Measurements from ENCODE around the gene KMT2E.
"Not testable (repeated sequence)": the region's sequence is repeated elsewhere in the genome, so short reads cannot be mapped to it uniquely, and the experiment has no call there.

Gene KMT2E

DNA sequence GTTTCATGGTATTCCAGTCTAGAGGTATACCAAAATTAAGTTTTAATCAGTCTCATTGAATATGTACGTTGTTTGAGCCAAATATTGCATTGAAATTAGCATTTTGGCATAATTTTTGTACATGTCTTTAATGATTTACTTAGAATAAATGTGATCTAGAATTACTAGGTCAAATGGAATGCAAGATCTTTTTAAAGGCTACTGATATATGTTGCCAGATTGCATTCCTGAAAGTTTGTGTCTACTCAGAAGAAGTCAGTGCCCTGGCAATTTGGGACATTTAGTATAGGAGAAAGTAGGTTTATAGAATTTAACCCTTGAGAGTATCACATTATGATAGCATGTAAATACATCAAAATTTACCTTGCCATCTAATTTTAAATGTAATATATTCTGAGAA is 32.4 kb downstream of the KMT2E start:
- H2AK5ac ChIP-seq (ENCODE audit: low read depth, low read length), result no peak overlapping the region

DNA sequence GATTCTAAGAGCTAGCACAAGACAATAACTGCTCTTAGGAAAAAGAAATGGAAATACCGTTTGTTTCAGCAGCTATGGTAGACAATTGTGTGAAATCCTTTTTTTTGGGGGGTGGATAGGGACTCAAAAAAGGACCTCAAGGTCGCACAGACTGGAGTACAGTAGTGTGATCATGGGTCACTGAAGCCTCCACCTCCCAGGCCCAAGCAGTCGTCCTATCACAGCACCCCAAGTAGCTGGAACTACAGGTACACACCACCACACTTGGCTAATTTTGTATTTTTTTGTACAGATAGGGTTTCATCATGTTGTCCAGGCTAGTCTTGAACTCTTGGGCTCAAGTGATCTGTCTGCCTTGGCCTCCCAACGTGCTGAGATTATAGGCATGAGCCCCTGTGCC is 33.9 kb downstream of the KMT2E start:
- no peak overlapping the region for H2BK120ac ChIP-seq (ENCODE audit: low read depth, low read length)
- H3K4me1 ChIP-seq (ENCODE audit: control insufficient read depth in 2 of 2, insufficient read depth in 1 of 2, low read depth in 1 of 2, low read length in 2 of 2), result no peaks in the 10 kb centered on the region
- no peak overlapping the region for H2AFZ ChIP-seq (ENCODE audit: low read length)
- no peaks in the 10 kb centered on the region for H3K79me1 ChIP-seq (ENCODE audit: low read depth, low read length)
- peaks cover 14 to 98% of the 10 kb centered on the region in 2 donors for H3K36me3 ChIP-seq (replicated peaks in 1 of 2; ENCODE audit: control insufficient read depth in 2 of 2, insufficient read depth in 2 of 2, low read length in 2 of 2)
- H2BK15ac ChIP-seq (ENCODE audit: low read length), result no peak overlapping the region
- H3K23ac ChIP-seq (ENCODE audit: low read depth, low read length, poor library complexity), result no peak overlapping the region
- no peak overlapping the region for H3K4me3 ChIP-seq (ENCODE audit: low read length in 2 of 2)
- no peak overlapping the region for H3K18ac ChIP-seq (ENCODE audit: low read length)
- H4K91ac ChIP-seq (ENCODE audit: low read depth, low read length, poor library complexity), result no peak overlapping the region
- no peak overlapping the region for H4K8ac ChIP-seq (ENCODE audit: low read depth, low read length)
- no peak overlapping the region for H3K27ac ChIP-seq (replicated peaks; ENCODE audit: low read length)
- H3K4ac ChIP-seq (ENCODE audit: low read length), result no peak overlapping the region
- H3K14ac ChIP-seq (ENCODE audit: low read length), result no peak overlapping the region
- H2BK5ac ChIP-seq (ENCODE audit: low read length), result no peak overlapping the region
- H2AK5ac ChIP-seq (ENCODE audit: low read depth, low read length), result no peak overlapping the region
- no peak for DNase-seq (ENCODE audit: low spot score)
- H3K9me3 ChIP-seq (replicated peaks in 1 of 2; ENCODE audit: control insufficient read depth in 2 of 2, insufficient read depth in 1 of 2, low read depth in 1 of 2, low read length in 2 of 2), result no peaks in the 10 kb centered on the region
- no peak overlapping the region for H2BK12ac ChIP-seq (ENCODE audit: low read length)
- no peak overlapping the region for H3K4me2 ChIP-seq (ENCODE audit: insufficient read depth, low read length, poor library complexity, severe bottlenecking)
- no peak overlapping the region for H3K9ac ChIP-seq (ENCODE audit: low read depth, low read length, poor library complexity)
- no CpG with 5 or more reads among the region's 4 CpGs for WGBS, 2 donors (ENCODE audit: extremely low coverage in 2 of 2, insufficient read length in 2 of 2, insufficient replicate concordance in 1 of 2)
- no peaks in the 10 kb centered on the region for H3K27me3 ChIP-seq (ENCODE audit: control insufficient read depth in 3 of 3, insufficient read depth in 3 of 3, low read depth in 1 of 3, low read length in 3 of 3)

More for the DNA sequence above, 32.4 kb downstream of the KMT2E start:
- Histone ChIP-seq H4K91ac (ENCODE audit: low read depth, low read length, poor library complexity) (no peak overlapping the region), H3K14ac (ENCODE audit: low read length) (no peak overlapping the region), H3K23ac (ENCODE audit: low read depth, low read length, poor library complexity) (no peak overlapping the region), H3K27ac (replicated peaks; ENCODE audit: low read length) (no peak overlapping the region), H2BK12ac (ENCODE audit: low read length) (no peak overlapping the region), H3K4me1 (ENCODE audit: control insufficient read depth in 2 of 2, insufficient read depth in 1 of 2, low read depth in 1 of 2, low read length in 2 of 2) (no peaks in the 10 kb centered on the region), H2BK15ac (ENCODE audit: low read length) (no peak overlapping the region), H3K4ac (ENCODE audit: low read length) (no peak overlapping the region), H4K8ac (ENCODE audit: low read depth, low read length) (no peak overlapping the region), H3K79me1 (ENCODE audit: low read depth, low read length) (no peaks in the 10 kb centered on the region), H3K4me2 (ENCODE audit: insufficient read depth, low read length, poor library complexity, severe bottlenecking) (no peak overlapping the region), H2AFZ (ENCODE audit: low read length) (no peak overlapping the region), H2BK120ac (ENCODE audit: low read depth, low read length) (no peak overlapping the region), H3K9ac (ENCODE audit: low read depth, low read length, poor library complexity) (no peak overlapping the region), H3K4me3 (ENCODE audit: low read length in 2 of 2) (no peak overlapping the region), H2BK5ac (ENCODE audit: low read length) (no peak overlapping the region), H3K18ac (ENCODE audit: low read length) (no peak overlapping the region), H3K36me3 (replicated peaks in 1 of 2; ENCODE audit: control insufficient read depth in 2 of 2, insufficient read depth in 2 of 2, low read length in 2 of 2) (peaks cover 17 to 98% of the 10 kb centered on the region in 2 donors), H3K27me3 (ENCODE audit: control insufficient read depth in 3 of 3, insufficient read depth in 3 of 3, low read depth in 1 of 3, low read length in 3 of 3) (no peaks in the 10 kb centered on the region), H3K9me3 (replicated peaks in 1 of 2; ENCODE audit: control insufficient read depth in 2 of 2, insufficient read depth in 1 of 2, low read depth in 1 of 2, low read length in 2 of 2) (no peaks in the 10 kb centered on the region)
- no CpG with 5 or more reads among the region's 1 CpG for WGBS, 2 donors (ENCODE audit: extremely low coverage in 2 of 2, insufficient read length in 2 of 2, insufficient replicate concordance in 1 of 2)
- no peak for DNase-seq (ENCODE audit: low spot score)

DNA sequence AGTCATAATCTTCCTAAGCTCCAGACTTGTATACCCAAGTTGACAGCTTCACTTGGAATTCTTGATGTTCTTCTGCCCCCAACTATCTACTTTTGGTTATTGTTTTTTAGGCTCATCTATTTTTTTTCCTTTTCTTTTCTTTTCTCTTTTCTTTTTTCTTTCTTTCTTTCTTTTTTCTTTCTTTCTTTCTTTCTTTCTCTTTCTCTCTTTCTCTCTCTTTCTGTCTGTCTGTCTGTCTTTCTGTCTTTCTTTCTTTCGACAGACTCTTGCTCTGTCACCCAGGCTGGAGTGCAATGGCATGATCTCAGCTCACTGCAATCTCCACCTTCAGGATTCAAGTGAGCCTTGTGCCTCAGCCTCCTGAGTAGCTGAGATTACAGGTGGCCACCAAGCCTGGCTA is 36.5 kb downstream of the KMT2E start:
- no peak overlapping the region for H3K4ac ChIP-seq (ENCODE audit: low read length)
- H2AFZ ChIP-seq (ENCODE audit: low read length), result no peak overlapping the region
- H3K4me3 ChIP-seq (ENCODE audit: low read length in 2 of 2), result no peak overlapping the region
- no peaks in the 10 kb centered on the region for H3K9me3 ChIP-seq (replicated peaks in 1 of 2; ENCODE audit: control insufficient read depth in 2 of 2, insufficient read depth in 1 of 2, low read depth in 1 of 2, low read length in 2 of 2)
- H4K8ac ChIP-seq (ENCODE audit: low read depth, low read length), result no peak overlapping the region
- no peaks in the 10 kb centered on the region for H3K4me1 ChIP-seq (ENCODE audit: control insufficient read depth in 2 of 2, insufficient read depth in 1 of 2, low read depth in 1 of 2, low read length in 2 of 2)
- no peak for DNase-seq (ENCODE audit: low spot score)
- no peak overlapping the region for H3K4me2 ChIP-seq (ENCODE audit: insufficient read depth, low read length, poor library complexity, severe bottlenecking)
- H2BK15ac ChIP-seq (ENCODE audit: low read length), result no peak overlapping the region
- no CpG with 5 or more reads among the region's 1 CpG for WGBS, 2 donors (ENCODE audit: extremely low coverage in 2 of 2, insufficient read length in 2 of 2, insufficient replicate concordance in 1 of 2)
- no peak overlapping the region for H2AK5ac ChIP-seq (ENCODE audit: low read depth, low read length)
- H2BK5ac ChIP-seq (ENCODE audit: low read length), result no peak overlapping the region
- no peaks in the 10 kb centered on the region for H3K79me1 ChIP-seq (ENCODE audit: low read depth, low read length)
- no peaks in the 10 kb centered on the region for H3K27me3 ChIP-seq (ENCODE audit: control insufficient read depth in 3 of 3, insufficient read depth in 3 of 3, low read depth in 1 of 3, low read length in 3 of 3)
- H3K27ac ChIP-seq (replicated peaks; ENCODE audit: low read length), result no peak overlapping the region
- H3K9ac ChIP-seq (ENCODE audit: low read depth, low read length, poor library complexity), result no peak overlapping the region
- H2BK120ac ChIP-seq (ENCODE audit: low read depth, low read length), result no peak overlapping the region
- no peak overlapping the region for H4K91ac ChIP-seq (ENCODE audit: low read depth, low read length, poor library complexity)
- no peak overlapping the region for H2BK12ac ChIP-seq (ENCODE audit: low read length)
- H3K23ac ChIP-seq (ENCODE audit: low read depth, low read length, poor library complexity), result no peak overlapping the region
- no peak overlapping the region for H3K14ac ChIP-seq (ENCODE audit: low read length)
- peaks cover 11 to 99% of the 10 kb centered on the region in 2 donors for H3K36me3 ChIP-seq (replicated peaks in 1 of 2; ENCODE audit: control insufficient read depth in 2 of 2, insufficient read depth in 2 of 2, low read length in 2 of 2)
- no peak overlapping the region for H3K18ac ChIP-seq (ENCODE audit: low read length)

DNA sequence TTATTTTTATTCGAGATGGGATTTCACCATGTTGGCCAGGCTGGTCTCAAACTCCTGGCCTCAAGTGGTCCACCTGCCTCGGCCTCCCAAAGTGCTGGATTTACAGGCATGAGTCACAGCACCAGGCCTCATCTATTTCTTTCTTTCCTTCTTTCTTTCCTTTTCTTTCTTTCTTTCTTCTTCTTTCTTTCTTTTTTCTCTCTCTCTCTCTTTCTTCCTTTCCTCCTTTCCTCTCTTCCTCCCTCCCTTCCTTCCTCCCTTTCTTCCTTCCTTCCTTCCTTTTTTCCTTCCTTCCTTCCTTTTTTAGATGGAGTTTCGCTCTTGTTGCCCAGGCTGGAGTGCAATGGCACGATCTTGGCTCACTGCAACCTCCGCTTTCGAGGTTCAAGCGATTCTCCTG is 36.9 kb downstream of the KMT2E start:
- H2AFZ ChIP-seq (ENCODE audit: low read length); H3K14ac ChIP-seq (ENCODE audit: low read length); DNase-seq (ENCODE audit: low spot score); H3K9me3 ChIP-seq (replicated peaks in 1 of 2; ENCODE audit: control insufficient read depth in 2 of 2, insufficient read depth in 1 of 2, low read depth in 1 of 2, low read length in 2 of 2); H3K4me3 ChIP-seq (ENCODE audit: low read length in 2 of 2); H3K4me1 ChIP-seq (ENCODE audit: control insufficient read depth in 2 of 2, insufficient read depth in 1 of 2, low read depth in 1 of 2, low read length in 2 of 2); H3K27me3 ChIP-seq (ENCODE audit: control insufficient read depth in 3 of 3, insufficient read depth in 3 of 3, low read depth in 1 of 3, low read length in 3 of 3); H4K8ac ChIP-seq (ENCODE audit: low read depth, low read length); H2AK5ac ChIP-seq (ENCODE audit: low read depth, low read length); H2BK15ac ChIP-seq (ENCODE audit: low read length); H3K18ac ChIP-seq (ENCODE audit: low read length); H3K9ac ChIP-seq (ENCODE audit: low read depth, low read length, poor library complexity); H4K91ac ChIP-seq (ENCODE audit: low read depth, low read length, poor library complexity); H3K79me1 ChIP-seq (ENCODE audit: low read depth, low read length); H3K27ac ChIP-seq (replicated peaks; ENCODE audit: low read length); H3K4me2 ChIP-seq (ENCODE audit: insufficient read depth, low read length, poor library complexity, severe bottlenecking); H3K4ac ChIP-seq (ENCODE audit: low read length); H2BK5ac ChIP-seq (ENCODE audit: low read length); H2BK12ac ChIP-seq (ENCODE audit: low read length); H2BK120ac ChIP-seq (ENCODE audit: low read depth, low read length); H3K23ac ChIP-seq (ENCODE audit: low read depth, low read length, poor library complexity): not testable (repeated sequence)
- H3K36me3 ChIP-seq (replicated peaks in 1 of 2; ENCODE audit: control insufficient read depth in 2 of 2, insufficient read depth in 2 of 2, low read length in 2 of 2), result peaks cover 11 to 99% of the 10 kb centered on the region in 2 donors
- no CpG with 5 or more reads among the region's 7 CpGs for WGBS, 2 donors (ENCODE audit: extremely low coverage in 2 of 2, insufficient read length in 2 of 2, insufficient replicate concordance in 1 of 2)

Measured in neuronal stem cell (in vitro differentiated cells).